ENCODE results near the gene ERVW-1.

- TF ChIP-seq, protein P1, sequence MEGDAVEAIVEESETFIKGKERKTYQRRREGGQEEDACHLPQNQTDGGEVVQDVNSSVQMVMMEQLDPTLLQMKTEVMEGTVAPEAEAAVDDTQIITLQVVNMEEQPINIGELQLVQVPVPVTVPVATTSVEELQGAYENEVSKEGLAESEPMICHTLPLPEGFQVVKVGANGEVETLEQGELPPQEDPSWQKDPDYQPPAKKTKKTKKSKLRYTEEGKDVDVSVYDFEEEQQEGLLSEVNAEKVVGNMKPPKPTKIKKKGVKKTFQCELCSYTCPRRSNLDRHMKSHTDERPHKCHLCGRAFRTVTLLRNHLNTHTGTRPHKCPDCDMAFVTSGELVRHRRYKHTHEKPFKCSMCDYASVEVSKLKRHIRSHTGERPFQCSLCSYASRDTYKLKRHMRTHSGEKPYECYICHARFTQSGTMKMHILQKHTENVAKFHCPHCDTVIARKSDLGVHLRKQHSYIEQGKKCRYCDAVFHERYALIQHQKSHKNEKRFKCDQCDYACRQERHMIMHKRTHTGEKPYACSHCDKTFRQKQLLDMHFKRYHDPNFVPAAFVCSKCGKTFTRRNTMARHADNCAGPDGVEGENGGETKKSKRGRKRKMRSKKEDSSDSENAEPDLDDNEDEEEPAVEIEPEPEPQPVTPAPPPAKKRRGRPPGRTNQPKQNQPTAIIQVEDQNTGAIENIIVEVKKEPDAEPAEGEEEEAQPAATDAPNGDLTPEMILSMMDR (IDR thresholded peaks at IDR 0.05; ENCODE audit: borderline replicate concordance, extremely low read depth, low read length, poor library complexity, severe bottlenecking), result no peak
- TF ChIP-seq EZH2 (IDR thresholded peaks at IDR 0.05; ENCODE audit: borderline replicate concordance, low read depth, low read length, severe bottlenecking), result no peak
These were observed 21.5 kb downstream of the ERVW-1 start for GRCh38 chr7:92456236-92456635.

Data from DND-41 (cell line).